Stimulated activated CD4-positive, alpha-beta T cell treated with anti-CD3 and anti-CD28 coated beads, Interleukin-2, amount 100 ng/mL, for 24 hours (primary cell): Measurements from ENCODE around the gene PEPD.

Experiments used
- DNase-seq, 2 donors: peaks; one replicate each; pipeline ENCODE4 v3.0.0-alpha.2; 2020

PEPD gene

GRCh38 chr19:33393286-33394005 lies 128.1 kb downstream of the PEPD start:
- no peak for DNase-seq

- DNase-seq, result no peak
Observed at GRCh38 chr19:33392341-33393285, 129.0 kb downstream of the PEPD start.

- no peak for DNase-seq
Observed at GRCh38 chr19:33391631-33392249, 129.9 kb downstream of the PEPD start.

- no peak for DNase-seq
Observed at GRCh38 chr19:33390908-33391630, 130.5 kb downstream of the PEPD start.

- DNase-seq, result no peak
Observed at GRCh38 chr19:33390101-33390907, 131.3 kb downstream of the PEPD start.

GRCh38 chr19:33389421-33390100 lies 132.0 kb downstream of the PEPD start:
- DNase-seq, result no peak

- DNase-seq, result no peak
Observed at GRCh38 chr19:33388725-33389420, 132.7 kb downstream of the PEPD start.

GRCh38 chr19:33388231-33388724 lies 133.3 kb downstream of the PEPD start:
- DNase-seq, result no peak

GRCh38 chr19:33387351-33388230 lies 134.0 kb downstream of the PEPD start:
- no peak for DNase-seq

GRCh38 chr19:33386361-33386858 lies 135.2 kb downstream of the PEPD start:
- no peak for DNase-seq

- DNase-seq, result no peak
Observed at GRCh38 chr19:33385956-33386355, 135.6 kb downstream of the PEPD start.

- no peak for DNase-seq
Observed at GRCh38 chr19:33384983-33385382, 136.6 kb downstream of the PEPD start.

GRCh38 chr19:33383720-33384292 lies 137.8 kb downstream of the PEPD start:
- DNase-seq, result no peak

GRCh38 chr19:33382982-33383381 lies 138.6 kb downstream of the PEPD start:
- no peak for DNase-seq

GRCh38 chr19:33382006-33382405 lies 139.6 kb downstream of the PEPD start:
- DNase-seq, result no peak

- DNase-seq, result no peak
Observed at GRCh38 chr19:33381101-33381500, 140.5 kb downstream of the PEPD start.

GRCh38 chr19:33379151-33379829 lies 142.3 kb downstream of the PEPD start:
- no peak for DNase-seq
